Fibroblast of skin of right quadriceps (primary cell): ENCODE data around the gene PDE8A.

ENCODE experiments used
- DNase-seq: peaks from one replicate; pipeline ENCODE4 v3.0.0-alpha.2; 2013

Gene PDE8A

GRCh38 chr15:85097250-85097649 is 115.6 kb downstream of the PDE8A start:
- DNase-seq, result no peak

- no peak for DNase-seq
These were observed 116.1 kb downstream of the PDE8A start for GRCh38 chr15:85097725-85098124.

GRCh38 chr15:85099195-85099803 is 117.6 kb downstream of the PDE8A start:
- no peak for DNase-seq

GRCh38 chr15:85100186-85100937 is 118.7 kb downstream of the PDE8A start:
- no peak for DNase-seq

- DNase-seq, result no peak
These were observed 122.9 kb downstream of the PDE8A start for GRCh38 chr15:85104584-85104983.

- DNase-seq, result no peak
These were observed 126.5 kb downstream of the PDE8A start for GRCh38 chr15:85108136-85108535.

- DNase-seq, result no peak
These were observed 127.7 kb downstream of the PDE8A start for GRCh38 chr15:85109333-85109732.

GRCh38 chr15:85112997-85113396 is 131.3 kb downstream of the PDE8A start:
- no peak for DNase-seq

- no peak for DNase-seq
These were observed 133.2 kb downstream of the PDE8A start for GRCh38 chr15:85114886-85115285.

GRCh38 chr15:85116066-85116465 is 134.4 kb downstream of the PDE8A start:
- DNase-seq, result no peak

- DNase-seq, result no peak
These were observed 134.8 kb downstream of the PDE8A start for GRCh38 chr15:85116494-85116893.

- no peak for DNase-seq
These were observed 135.4 kb downstream of the PDE8A start for GRCh38 chr15:85116925-85117646.

GRCh38 chr15:85118173-85118572 is 136.5 kb downstream of the PDE8A start:
- no peak for DNase-seq

GRCh38 chr15:85118581-85118980 is 136.9 kb downstream of the PDE8A start:
- DNase-seq, result no peak

- no peak for DNase-seq
These were observed 138.9 kb downstream of the PDE8A start for GRCh38 chr15:85120351-85121113.

- DNase-seq, result no peak
These were observed 142.5 kb downstream of the PDE8A start for GRCh38 chr15:85124173-85124572.

GRCh38 chr15:85125056-85125661 is 143.5 kb downstream of the PDE8A start:
- DNase-seq, result peak; percentile 46

- DNase-seq, result peak; percentile 8
These were observed 147.0 kb downstream of the PDE8A start for GRCh38 chr15:85128621-85129020.

- DNase-seq, result no peak
These were observed 148.2 kb downstream of the PDE8A start for GRCh38 chr15:85129881-85130280.

GRCh38 chr15:85131915-85132314 is 150.3 kb downstream of the PDE8A start:
- no peak for DNase-seq

GRCh38 chr15:85133709-85134108 is 152.1 kb downstream of the PDE8A start:
- no peak for DNase-seq

GRCh38 chr15:85137489-85138168 is 156.0 kb downstream of the PDE8A start:
- no peak for DNase-seq
